Caco-2 (cell line): ENCODE data around the gene TBC1D24. TPM values are rescaled to one million over a fixed set of nuclear protein-coding genes. Genes with fewer than 3 reads are reported as not detected.
"Not testable (repeated sequence)": the region's sequence is repeated elsewhere in the genome, so short reads cannot be mapped to it uniquely, and the experiment has no call there.

Experiments used
- BruUV-seq: library from RNA; stranded (reverse); fragments of 400-500 nt; replicated peaks from 2 replicates; lab custom pipeline; 2021; lab: Mats Ljungman, UMichigan
- CTCF ChIA-PET: fragments of 300-600 bp; sonication (Branson Sonifier 250); formaldehyde crosslinking; loops from one replicate; lab custom pipeline; 2022; ENCODE audit warnings: antibody characterized with exemption; lab: Charles Lee
- POLR2A ChIA-PET: fragments of 300-600 bp; sonication (Branson Sonifier 250); formaldehyde crosslinking; loops from one replicate; lab custom pipeline; 2022; ENCODE audit warnings: antibody characterized with exemption; lab: Charles Lee
- DNase-seq, 2 experiments: peaks; one replicate each; pipeline versions ENCODE4 v3.0.0 to v3.0.0-alpha.2; 2020 to 2022
- H3K27me3 ChIP-seq: replicated peaks from 2 replicates; pipeline ENCODE4 v1.6.0; 2011; ENCODE audit warnings: low read length; ENCODE audit not compliant: control insufficient read depth, insufficient read depth
- H3K36me3 ChIP-seq: 2 replicates; pipeline ENCODE4 v1.5.1; 2011; ENCODE audit warnings: low read length; ENCODE audit not compliant: control insufficient read depth, insufficient read depth
- H3K4me1 ChIP-seq: fragments of 250-450 bp; sonication (Bioruptor Pico); 2 replicates; pipeline ENCODE4 v1.5.1; 2020; ENCODE audit warnings: mild to moderate bottlenecking
- H3K4me3 ChIP-seq: 2 replicates; pipeline ENCODE4 v1.5.1; 2011; ENCODE audit warnings: low read depth, mild to moderate bottlenecking, control low read depth, low read length
- H3K9me3 ChIP-seq: fragments of 250-450 bp; sonication (Bioruptor Pico); 2 replicates; pipeline ENCODE4 v1.5.1; 2020; ENCODE audit warnings: mild to moderate bottlenecking, moderate library complexity
- H3K27ac Mint-ChIP-seq: one replicate; pipeline ENCODE4 v1.8.0; 2022; ENCODE audit warnings: mixed read lengths; ENCODE audit not compliant: unreplicated experiment
- H3K27me3 Mint-ChIP-seq: one replicate; pipeline ENCODE4 v1.8.0; 2022; ENCODE audit warnings: mixed read lengths; ENCODE audit not compliant: insufficient read depth, unreplicated experiment
- H3K36me3 Mint-ChIP-seq: one replicate; pipeline ENCODE4 v1.8.0; 2022; ENCODE audit warnings: mild to moderate bottlenecking, mixed read lengths; ENCODE audit not compliant: insufficient read depth, unreplicated experiment
- H3K4me1 Mint-ChIP-seq: one replicate; pipeline ENCODE4 v1.8.0; 2022; ENCODE audit warnings: low read depth, mixed read lengths; ENCODE audit not compliant: unreplicated experiment
- H3K4me3 Mint-ChIP-seq: one replicate; pipeline ENCODE4 v1.8.0; 2022; ENCODE audit warnings: mild to moderate bottlenecking, moderate library complexity, mixed read lengths; ENCODE audit not compliant: unreplicated experiment
- H3K9me3 Mint-ChIP-seq: one replicate; pipeline ENCODE4 v1.8.0; 2022; ENCODE audit warnings: mixed read lengths; ENCODE audit not compliant: unreplicated experiment
- intact Hi-C: fragments of 100-400 bp; cut with micrococcal nuclease; formaldehyde crosslinking; loops from one replicate; pipeline ENCODE4 v1.10.0; 2022; ENCODE audit not compliant: unreplicated experiment
- total RNA-seq: library from RNA; stranded (reverse); gene quantifications from 2 replicates; pipeline ENCODE4 v1.2.3, GENCODE V29; 2022
- TF ChIP-seq, protein P1 (sequence below), 2 experiments: fragments of 200-600 bp in 1 of 2; IDR thresholded peaks; 1 replicate in 1 of 2; 2 replicates in 1 of 2; pipeline versions ENCODE4 v1.5.1 to v1.8.0; 2011 to 2022; ENCODE audit warnings: antibody characterized with exemption in 1 of 2, control low read depth in 1 of 2, inconsistent platforms in 1 of 2, low read depth in 1 of 2, low read length in 1 of 2, mild to moderate bottlenecking in 1 of 2, moderate library complexity in 1 of 2; ENCODE audit not compliant: insufficient read depth in 1 of 2, severe bottlenecking in 1 of 2, unreplicated experiment in 1 of 2

TBC1D24 gene
- total RNA-seq, 1 experiment from 2014 or later: 20.8 TPM

DNA sequence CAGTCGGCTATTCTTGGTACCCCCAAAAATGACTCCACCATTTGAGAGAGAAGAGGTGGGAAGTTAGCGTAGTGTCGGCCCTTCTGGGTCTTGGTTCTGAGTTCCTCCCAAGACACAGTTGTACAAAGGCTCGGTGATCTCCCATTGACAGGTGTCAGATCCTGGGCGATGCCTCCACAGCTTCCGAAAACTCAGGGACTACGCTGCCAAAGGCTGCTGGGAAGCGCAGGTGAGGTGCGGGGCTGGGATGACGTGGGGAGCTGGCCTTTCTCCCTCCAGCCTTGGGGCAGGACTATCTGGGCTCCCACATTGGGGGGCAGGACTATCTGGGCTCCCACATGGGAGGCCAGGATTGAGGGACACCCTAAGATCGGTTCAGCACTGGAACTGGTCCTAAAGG lies 35.3 kb upstream of the TBC1D24 start:
- Mint-ChIP-seq H3K9me3 (no peaks in the 10 kb centered on the region), H3K4me3 (no peak overlapping the region), H3K27me3 (no peaks in the 10 kb centered on the region), H3K27ac (no peak overlapping the region), H3K4me1 (no peaks in the 10 kb centered on the region), H3K36me3 (peaks cover 85% of the 10 kb centered on the region)
- DNase-seq: no peak
- TF ChIP-seq, protein P1, sequence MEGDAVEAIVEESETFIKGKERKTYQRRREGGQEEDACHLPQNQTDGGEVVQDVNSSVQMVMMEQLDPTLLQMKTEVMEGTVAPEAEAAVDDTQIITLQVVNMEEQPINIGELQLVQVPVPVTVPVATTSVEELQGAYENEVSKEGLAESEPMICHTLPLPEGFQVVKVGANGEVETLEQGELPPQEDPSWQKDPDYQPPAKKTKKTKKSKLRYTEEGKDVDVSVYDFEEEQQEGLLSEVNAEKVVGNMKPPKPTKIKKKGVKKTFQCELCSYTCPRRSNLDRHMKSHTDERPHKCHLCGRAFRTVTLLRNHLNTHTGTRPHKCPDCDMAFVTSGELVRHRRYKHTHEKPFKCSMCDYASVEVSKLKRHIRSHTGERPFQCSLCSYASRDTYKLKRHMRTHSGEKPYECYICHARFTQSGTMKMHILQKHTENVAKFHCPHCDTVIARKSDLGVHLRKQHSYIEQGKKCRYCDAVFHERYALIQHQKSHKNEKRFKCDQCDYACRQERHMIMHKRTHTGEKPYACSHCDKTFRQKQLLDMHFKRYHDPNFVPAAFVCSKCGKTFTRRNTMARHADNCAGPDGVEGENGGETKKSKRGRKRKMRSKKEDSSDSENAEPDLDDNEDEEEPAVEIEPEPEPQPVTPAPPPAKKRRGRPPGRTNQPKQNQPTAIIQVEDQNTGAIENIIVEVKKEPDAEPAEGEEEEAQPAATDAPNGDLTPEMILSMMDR (IDR thresholded peaks at IDR 0.05; ENCODE audit: insufficient read depth in 1 of 2, low read depth in 1 of 2, low read length in 1 of 2, severe bottlenecking in 1 of 2, unreplicated experiment in 1 of 2): no peak
- POLR2A ChIA-PET: no interaction called here
- BruUV-seq: no TSS peak
- Histone ChIP-seq H3K36me3 (peaks cover 4% of the 10 kb centered on the region), H3K4me3 (no peak overlapping the region), H3K4me1 (no peaks in the 10 kb centered on the region), H3K9me3 (no peaks in the 10 kb centered on the region), H3K27me3 (no peaks in the 10 kb centered on the region)
- intact Hi-C loops: loop anchor here (10.0 kb wide), 1 partner anchor 65 kb away; no protein-coding TSS in a partner anchor
- CTCF ChIA-PET: no interaction called here

DNA sequence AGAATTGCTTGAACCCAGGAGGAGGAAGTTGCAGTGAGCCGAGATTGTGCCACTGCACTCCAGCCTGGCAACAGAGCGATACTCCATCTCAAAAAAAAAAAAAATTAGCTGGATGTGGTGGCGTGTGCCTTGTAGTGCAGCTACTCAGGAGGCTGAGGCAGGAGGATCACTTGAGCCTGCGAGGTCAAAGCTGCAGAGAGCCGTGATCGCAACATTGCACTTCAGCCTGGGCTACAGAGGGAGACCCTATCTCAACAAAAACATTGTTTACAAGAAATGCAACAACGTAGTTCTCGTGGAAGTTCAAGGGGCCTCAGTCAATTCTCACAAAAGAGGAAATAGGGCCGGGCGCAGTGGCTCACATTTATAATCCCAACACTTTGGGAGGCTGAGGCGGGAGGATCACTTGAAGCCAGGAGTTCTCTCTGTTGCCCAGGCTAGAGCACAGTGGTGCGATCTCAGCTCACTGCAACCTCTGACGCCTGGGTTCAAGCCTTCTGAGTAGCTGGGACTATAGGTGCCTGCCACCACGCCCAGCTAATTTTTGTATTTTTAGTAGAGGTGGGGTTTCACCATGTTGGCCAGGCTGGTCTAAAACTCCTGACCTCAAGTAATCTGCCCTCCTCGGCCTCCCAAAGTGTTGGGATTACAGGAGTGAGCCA lies 33.7 kb upstream of the TBC1D24 start:
- H3K9me3 Mint-ChIP-seq, DNase-seq, H3K36me3 ChIP-seq, intact Hi-C loops, CTCF ChIA-PET, H3K4me1 Mint-ChIP-seq, H3K4me1 ChIP-seq, H3K27me3 Mint-ChIP-seq, H3K27me3 ChIP-seq, H3K9me3 ChIP-seq, H3K27ac Mint-ChIP-seq, H3K4me3 ChIP-seq, H3K4me3 Mint-ChIP-seq, BruUV-seq: not testable (repeated sequence)
- H3K36me3 Mint-ChIP-seq: peaks cover 86% of the 10 kb centered on the region
- POLR2A ChIA-PET: interaction anchor here (1.1 kb wide), 1 partner anchor 9 kb away, joined by 3 read pairs; no protein-coding TSS in a partner anchor

DNA sequence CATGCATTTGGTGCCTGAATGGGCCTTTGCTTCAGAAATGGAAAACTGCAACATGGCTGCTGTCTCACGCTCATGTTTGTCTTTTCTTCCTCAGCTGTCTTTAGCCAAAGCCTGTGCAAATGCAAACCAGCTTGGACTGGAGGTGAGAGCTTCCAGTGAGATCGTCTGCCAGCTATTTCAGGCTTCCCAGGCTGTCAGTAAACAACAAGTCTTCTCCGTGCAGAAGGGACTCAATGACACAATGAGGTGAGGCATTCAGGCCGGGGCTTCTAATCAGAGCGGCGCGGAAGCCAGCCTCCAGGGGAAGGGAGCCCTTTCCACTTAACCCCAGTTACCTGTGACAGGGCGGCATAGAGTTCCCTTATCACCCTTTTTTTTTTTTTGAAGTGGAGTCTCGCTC lies 31.4 kb upstream of the TBC1D24 start:
- no peak overlapping the region for H3K4me3 ChIP-seq
- H3K27ac Mint-ChIP-seq: no peak overlapping the region

More for the DNA sequence above, 31.4 kb upstream of the TBC1D24 start:
- Mint-ChIP-seq H3K4me1 (no peaks in the 10 kb centered on the region), H3K4me3 (no peak overlapping the region), H3K27me3 (no peaks in the 10 kb centered on the region), H3K36me3 (peaks cover 80% of the 10 kb centered on the region), H3K9me3 (no peaks in the 10 kb centered on the region)
- no TSS peak for BruUV-seq
- DNase-seq: no peak
- Histone ChIP-seq H3K27me3 (no peaks in the 10 kb centered on the region), H3K4me1 (no peaks in the 10 kb centered on the region), H3K9me3 (no peaks in the 10 kb centered on the region), H3K36me3 (peaks cover 5% of the 10 kb centered on the region)
- intact Hi-C loops: no loop called here
- ChIA-PET CTCF (interaction anchor here (0.7 kb wide), 1 partner anchor 16 kb away, joined by 4 read pairs; no protein-coding TSS in a partner anchor), POLR2A (no interaction called here)
- TF ChIP-seq, protein P1 (IDR thresholded peaks at IDR 0.05; ENCODE audit: insufficient read depth in 1 of 2, low read depth in 1 of 2, low read length in 1 of 2, severe bottlenecking in 1 of 2, unreplicated experiment in 1 of 2): no peak
